ENCODE data around the gene PHYHIPL. TPM values are rescaled to one million over a fixed set of nuclear protein-coding genes. Genes with fewer than 3 reads are reported as not detected.

PHYHIPL gene
- total RNA-seq = not detected

DNA sequence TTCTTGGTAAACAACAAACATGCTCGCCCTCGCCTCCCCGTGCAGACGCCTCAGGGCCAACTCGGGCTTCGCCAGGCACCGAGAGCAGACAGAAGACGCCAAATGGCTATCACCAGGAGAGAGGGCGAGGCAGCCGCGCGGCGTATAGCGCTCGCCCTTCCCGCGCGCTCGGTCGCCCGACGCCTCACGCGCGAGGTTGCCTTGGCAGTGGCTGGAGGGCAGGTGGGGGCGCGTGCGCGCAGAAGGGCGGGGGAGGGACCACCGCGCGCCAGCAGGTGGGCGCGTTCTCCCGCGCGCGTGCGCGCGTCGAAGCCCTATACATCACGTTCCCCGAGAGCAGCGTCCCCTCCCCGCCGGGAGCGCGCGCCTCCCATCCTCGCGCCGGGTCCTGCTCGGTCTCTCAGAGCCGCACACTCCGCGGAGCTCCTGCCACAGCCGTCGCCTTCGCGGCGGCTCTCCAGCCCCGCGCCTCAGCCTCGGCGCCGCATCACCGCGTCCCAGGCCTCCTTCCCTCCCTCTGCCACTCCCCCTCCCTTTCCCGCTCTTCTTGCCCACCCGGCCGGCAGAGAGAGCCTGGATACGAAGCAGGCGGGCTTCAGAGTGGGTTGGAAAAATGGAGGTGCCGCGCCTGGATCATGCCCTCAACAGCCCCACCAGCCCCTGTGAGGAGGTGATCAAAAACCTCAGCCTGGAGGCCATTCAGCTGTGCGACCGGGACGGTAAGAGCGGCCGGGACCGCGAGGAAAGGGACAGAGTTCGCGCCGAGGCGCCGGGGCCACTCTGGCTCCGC, at the start of gene PHYHIPL:
Gene PHYHIPL (plus strand): TSS at position 403 of the 790 bp plus-strand sequence. CDS start 211 bp downstream, at position 614.
- DNase-seq = no peak

DNA sequence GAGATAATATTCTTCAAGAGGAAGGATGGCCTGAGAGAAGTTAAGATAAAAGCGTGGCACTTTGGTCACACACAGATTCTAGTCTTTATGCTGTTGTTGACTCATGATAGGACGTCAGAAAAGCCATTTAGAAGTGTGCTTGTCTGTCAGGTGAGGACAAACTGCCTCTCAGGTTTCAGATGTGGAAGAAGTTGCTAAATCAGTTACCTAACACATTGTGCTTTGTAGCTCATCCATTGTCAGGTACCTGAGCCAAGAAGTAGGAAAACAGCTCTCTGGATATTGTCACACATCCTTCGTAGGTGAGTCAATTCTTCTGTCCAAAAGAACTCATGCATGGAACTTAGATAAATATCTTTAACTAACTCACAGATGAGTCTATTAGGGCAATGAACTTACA, 49.5 kb upstream of the PHYHIPL start:
- DNase-seq = no peak

DNA sequence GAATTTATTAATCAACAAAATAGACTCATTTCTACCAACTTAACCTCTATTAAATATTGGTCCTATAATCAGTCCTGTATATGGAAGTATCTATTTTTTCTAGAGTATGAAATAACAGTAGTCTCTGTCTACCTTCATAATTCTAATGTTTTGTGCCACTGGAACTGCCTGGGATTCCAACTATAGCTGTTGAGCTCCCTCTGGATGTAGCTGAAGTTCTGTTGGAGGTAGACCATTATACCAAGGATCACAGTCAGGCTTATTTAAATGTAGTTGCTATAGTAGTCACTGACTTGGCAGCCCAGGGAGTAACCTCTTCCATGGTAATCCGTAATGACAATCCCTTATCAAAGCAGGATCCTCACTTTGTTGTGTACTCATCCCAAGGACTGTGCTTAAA, 48.5 kb upstream of the PHYHIPL start:
- no peak for DNase-seq

DNA sequence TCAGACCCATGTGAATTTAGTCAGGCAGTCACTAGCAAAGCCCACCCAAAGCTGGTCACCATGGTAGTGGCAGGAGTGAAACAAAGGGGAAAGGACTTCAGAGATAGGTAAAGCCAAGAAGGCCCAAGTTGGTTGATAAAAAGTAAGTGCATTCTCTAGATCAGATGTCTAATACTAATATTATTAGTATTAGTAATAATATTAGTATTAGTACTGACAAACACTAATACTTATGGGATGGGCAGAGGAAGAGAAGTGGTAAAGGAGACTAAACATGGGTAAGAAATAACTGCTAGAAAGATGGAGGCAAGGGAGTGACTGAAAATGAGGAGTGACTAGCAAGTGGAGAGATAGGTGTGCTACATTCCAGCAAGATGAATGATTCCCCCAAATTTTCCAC, 46.6 kb upstream of the PHYHIPL start:
- DNase-seq = no peak

DNA sequence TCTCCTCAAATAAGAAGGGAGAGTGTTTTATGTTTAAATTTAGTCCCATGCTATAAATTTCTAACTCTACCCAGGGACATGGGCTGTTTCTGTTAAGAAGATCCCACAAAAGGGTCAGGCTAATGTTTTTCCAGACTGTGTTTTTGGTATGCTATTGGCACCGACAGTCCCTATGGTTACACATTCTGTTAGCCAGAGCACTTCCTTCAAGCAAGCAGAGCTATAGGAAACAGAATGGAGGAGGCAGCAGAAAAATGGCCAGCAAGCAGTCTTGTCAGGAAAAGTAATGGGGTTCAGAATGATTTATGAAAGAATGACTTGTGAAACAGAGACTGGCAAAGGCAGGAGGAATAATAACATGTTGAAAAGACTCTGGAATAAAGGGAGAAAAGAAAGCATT, 44.8 kb upstream of the PHYHIPL start:
- no peak for DNase-seq

DNA sequence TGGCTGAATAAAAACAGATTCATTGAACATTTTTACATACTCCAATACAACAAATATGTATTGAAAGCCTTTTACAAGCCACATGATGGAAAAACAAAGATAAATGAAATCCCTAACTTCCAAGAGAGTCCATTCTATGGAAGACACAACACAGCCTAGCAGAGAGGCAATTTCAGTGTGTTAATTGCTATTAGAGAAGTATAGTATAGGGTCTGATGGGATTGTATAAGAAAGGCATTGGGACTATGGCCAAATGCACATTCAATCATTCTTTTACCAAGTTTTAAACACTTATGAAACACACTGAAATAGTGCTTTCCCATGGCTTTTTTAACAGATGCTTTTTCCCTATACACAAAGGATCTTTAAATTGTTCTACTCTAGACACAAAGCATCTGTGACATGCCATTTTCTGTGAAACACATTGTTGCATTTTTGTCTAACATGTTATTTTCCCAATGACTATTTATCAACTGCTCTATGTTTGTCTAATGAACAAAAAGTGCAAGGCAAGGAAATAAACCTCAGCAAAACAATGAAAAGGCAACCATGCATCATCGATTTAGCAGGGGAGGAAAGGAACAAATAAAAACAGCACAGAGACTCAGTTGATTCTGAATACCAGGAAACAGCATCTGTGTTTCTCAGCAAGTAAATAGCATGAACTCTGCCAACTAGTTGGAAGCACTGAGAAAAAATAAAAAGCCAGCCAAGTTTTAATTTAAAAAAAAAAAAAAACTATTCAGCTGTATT, 42.4 kb upstream of the PHYHIPL start:
- no peak for DNase-seq

DNA sequence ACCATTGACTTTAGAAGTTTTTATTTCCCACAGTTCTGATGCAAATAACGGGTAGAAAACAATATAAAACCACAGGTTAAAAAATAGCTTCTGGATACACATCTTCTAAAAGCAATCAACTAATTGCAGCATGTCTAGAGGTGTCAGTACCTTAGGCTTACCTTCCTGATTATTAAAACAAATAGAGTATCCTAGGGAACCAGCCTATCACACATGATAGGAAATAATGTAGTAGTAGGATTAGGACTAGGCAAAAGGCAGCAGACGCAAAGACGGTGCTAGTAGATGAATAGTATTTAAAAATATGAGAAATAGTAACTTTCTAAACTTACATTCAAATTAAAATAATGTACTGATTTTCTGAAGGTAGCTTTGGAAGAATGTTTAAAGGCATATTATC, 41.7 kb upstream of the PHYHIPL start:
- DNase-seq = no peak

DNA sequence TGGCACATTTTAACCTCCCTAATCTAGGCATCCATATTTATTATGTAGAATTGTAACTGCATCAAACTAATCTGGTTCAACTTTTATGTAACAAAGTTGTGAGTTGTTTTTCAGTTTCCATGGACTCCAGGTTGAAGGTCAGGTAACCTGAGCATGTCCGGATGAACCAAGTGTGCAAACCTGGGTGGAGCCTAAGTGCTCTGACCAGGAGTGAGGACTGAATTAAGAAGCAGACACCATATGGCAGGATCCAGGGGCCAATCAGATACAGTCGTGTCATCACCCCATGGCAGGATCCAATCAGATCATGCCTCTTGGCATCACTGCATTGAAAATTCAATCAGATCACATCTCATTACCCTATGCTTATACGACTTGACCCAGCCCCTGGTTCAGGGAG, 41.2 kb upstream of the PHYHIPL start:
- DNase-seq = no peak

DNA sequence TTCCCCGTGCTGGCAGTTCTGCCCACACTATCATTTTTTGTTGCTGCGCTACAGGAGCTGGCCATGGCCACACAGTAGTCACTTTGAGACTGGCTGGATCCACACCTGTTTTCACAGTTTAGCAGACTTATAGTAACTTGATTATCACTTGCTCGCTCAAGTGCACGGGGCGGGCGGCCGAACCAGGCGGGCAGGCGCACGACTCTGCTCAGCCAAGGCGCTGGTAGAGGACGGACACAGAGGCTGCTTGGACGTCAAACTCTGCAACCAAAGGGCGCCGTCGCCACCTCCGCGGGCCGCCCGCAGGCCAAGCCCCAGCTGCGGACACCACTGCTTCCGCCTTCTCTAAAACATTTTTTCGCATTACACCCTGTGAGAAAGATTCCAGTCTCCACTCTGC, 38.4 kb upstream of the PHYHIPL start:
- no peak for DNase-seq

DNA sequence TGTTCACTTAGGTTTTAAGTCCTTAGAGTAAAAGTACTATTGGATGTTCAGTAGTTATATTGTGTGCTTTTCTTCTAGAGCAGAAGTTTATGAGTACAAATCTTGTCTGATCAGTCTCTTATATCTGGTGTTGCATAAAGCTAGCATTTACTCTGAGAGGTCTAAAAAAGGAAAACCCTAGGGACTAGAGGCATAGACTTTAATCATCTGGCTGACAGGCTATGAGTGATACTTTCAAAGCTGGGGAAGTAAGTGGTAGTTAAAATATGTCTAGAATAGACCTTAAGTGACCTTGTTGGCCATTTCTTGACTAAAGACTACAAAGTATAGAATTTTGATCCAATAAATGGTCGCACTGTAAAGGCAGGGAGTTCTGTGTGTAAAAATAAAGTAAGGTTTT, 32.9 kb upstream of the PHYHIPL start:
- DNase-seq = no peak

DNA sequence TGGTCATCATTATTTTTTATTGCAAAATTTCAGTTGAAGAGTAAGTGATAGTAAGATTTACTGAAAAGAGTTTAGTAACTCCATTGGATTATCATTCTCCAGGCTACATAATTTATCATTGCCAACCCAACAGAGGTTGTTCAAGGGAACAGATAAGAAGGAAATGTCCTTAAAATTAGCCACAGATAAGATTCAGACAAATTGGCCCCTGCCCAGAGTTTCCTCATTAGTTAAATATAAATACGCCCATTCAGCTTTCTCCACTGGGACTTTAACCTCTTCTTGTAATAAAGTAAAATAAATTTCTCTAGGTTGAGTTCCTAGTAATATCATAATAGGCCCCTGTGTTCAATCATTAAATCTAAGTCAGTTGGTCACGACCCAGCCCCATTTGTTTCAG, 27.7 kb upstream of the PHYHIPL start:
- DNase-seq = no peak

DNA sequence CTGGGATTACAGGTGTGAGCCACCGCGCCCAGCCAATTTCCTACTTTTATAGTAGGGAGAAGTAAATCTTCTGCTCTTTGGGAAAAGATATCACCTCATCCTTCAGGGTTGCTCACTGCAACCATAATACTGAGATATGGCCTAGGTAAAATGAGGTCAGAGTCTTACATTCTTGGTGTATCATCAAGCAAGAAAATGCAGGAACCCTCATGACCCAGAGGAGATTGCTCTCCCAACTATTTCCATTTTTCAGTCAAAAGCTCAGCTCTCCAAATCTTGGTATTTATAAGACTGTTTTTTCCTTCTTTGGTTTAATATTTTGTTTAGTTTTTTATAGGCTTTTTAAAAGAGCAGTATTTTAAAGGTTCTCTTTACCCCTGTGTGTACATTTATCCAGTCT, 20.9 kb upstream of the PHYHIPL start:
- no peak for DNase-seq

DNA sequence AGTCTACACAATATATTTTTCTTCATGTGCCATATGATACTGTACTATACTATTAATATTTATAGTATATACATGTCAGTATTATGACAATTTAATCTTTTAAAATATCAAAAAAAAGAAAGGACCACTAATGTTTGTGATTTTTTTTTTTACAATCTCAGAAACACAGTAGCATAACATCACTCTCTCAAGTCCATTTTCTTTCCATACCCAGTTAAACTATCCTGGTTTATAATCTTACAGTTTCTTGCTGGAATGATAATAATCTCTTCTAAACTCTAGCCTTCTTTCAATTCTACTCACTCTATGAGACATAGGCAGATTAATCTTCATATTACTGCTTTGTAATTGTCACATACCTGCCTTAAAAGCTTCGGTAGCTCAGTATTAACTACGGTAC, 8.9 kb upstream of the PHYHIPL start:
- no peak for DNase-seq

DNA sequence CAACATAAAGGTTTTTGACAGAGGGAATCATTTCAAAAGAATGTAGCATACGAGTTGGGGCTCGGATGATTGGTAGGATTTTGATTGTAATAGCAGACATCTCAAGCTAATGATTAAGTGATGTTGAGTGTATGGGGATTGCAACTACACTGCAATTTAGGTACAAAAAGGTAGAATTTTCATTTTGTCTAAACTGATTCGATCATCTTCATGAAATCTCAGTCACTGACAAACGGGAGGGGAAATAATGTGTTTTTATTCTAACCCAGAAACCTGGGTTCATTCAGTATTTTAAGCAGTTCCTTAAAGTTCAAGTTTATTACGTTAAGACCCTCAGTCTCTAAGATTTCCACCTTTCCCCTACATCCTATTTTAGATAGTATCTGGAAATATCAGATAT, 3.9 kb upstream of the PHYHIPL start:
- DNase-seq = no peak

DNA sequence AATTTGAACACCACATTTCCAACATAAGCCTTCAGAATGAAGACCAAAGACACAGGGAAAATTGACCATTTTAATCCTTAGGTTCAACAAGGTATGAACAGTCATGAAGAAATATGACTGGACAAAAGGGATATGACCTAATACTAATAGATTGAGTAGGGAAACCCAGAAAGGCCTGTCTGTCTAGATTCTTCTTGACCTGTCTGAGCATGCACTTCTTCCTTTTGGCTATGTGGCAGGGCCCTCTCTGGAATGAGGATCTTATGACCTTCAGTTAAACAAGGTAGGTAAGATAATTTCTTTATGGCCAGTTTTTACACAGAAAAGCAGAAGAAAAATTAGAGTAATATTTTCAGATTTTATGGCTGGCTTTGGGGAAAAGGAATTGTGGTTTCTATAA, 3.0 kb upstream of the PHYHIPL start:
- DNase-seq = no peak

DNA sequence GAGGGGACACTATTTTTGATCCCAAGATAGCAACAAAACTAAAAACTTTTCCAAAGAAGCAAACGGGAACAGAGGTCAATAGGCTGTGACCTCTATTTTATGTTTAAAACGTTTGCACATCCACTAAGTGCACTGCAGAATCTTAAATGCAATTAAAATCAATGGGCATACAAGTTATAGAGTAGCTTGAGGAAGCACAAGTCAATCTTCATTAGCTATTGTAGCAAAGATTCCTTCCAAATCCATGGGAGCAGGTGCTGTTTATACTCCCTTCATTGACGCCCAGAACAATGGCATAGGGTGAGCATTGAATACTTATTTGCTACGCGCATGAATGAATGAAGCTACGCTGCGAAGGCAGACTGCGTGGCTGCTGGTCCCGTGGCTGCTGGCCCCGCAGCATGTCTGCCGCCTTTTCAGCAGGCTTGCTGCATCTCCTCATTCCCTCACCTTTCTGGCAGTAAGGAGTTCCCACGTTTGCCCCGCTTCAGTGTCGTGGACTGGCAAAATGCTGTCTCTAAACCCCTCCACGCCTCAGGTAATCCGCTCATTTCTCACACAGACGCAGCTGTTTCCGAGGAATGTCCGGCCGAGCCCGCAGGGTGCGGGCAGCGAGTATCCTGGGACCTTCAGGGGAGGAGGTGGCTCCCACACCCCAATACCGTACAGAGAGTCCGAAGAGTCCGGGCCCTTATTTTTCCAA, 754 bp upstream of the PHYHIPL start:
- DNase-seq = no peak

DNA sequence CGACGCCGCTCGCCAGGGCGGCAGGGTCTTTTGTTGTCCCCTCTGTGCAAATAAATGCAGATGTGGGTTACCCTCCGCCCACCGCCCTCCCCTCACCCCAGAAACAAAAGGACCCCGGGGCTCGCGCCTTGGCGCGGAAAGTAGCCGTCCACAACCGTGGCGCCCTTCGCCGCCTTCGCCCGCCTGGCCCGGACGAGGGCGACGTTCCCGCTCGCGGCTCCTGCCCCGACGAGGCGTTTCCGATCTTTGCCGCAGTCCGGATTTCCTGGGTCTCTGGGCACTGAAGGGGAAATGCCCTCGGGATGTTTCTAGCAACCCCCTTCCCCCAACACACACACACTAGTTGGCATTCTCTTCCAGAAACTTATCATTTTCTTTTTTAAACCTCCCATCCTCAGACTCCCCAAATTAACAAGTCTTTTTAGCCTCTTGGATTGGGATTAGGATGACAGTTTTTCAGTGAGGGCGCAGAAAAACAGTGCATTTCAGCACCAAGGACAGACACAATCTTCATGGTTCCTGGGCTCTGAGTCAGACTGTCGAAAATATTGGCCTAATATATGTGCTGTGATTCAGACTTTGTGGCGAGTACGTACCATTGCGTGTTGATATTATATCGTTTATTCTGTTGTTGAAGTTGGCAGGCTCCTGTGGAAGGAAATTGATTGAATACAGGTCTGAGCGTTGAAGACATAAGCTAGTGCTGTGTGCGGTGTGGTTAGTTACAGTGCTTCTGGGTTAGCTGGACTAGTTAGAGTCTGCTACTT, 771 bp downstream of the PHYHIPL start:
- DNase-seq = no peak

DNA sequence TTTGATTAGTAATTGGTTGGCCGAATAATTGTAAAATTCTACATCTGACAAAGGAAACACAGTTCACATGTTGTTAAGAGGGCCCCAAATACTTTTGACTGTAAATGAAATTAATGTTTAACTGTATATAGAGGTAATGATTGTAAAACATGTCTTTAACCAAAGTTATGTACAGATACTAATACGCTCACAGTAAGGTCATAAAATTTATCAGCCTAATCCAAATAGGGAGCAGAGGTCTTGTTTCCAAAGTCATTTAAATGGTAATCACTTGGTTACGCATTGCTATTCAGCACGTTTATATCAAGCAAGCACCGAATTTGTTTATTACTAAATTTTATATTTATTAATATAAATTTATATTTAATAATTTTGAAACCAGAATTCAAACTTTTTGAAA, 1.4 kb downstream of the PHYHIPL start:
- no peak for DNase-seq

DNA sequence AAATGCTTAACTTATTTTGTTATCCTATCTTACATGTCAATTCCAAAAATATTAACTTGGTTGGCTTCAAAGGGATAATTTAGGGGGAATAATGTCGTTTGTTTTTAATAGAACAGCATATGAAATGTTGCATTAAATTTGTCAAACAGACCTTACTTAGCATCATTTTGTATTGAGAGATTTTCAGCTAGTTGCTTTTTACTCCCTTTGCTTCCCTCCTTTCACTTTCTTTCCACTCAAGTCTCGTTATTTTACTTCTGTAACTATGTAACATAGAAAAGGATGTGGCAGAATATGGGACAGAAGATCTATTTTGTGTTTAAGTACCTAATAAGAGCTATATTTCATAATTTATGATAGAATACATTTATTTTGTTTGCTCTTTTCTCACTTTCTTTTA, 2.6 kb downstream of the PHYHIPL start:
- DNase-seq = no peak

DNA sequence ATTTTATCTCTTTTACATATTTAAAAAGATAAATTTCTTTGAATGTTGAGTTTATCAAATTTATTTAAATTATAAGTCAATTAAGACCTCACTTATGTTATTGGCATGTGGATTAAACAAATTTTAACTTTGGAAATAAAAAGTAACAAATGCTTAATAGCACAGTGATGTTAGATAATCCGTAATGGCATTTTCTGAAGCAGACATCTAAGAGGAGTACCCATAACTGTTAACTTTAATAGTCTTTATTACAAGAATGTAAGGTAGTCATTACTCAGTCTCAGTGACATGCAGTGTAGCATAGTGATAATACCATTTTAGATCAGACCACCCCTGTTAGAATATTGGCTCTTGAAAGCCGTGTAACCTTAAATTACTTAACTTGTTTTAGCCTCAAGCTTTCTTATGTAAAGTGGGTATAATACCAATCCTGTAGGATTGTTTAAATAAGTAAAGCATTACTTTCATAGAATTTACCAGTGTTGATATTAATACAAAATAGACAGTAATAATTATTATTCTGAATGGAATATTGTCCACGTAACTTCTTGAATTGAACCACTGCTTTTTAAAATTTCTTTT, 4.3 kb downstream of the PHYHIPL start:
- no peak for DNase-seq

DNA sequence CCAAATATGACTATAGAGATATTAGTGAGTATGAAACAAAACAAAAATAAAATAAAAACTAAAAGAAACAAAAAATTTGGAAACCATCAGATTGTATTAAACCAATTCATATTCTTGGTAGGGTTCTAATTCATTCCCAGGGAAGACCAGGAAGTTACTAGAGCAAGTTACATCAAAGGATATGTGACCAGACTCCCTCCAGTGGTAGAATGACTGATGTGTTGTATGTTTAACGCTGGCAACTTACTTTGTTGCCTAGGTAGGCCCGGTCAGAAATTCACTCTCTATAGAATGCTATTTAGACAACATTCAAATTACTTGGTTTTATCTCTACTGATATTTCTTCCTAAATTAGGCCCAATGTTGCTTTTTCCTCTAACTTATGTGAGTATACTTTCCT, 5.2 kb downstream of the PHYHIPL start:
- no peak for DNase-seq

DNA sequence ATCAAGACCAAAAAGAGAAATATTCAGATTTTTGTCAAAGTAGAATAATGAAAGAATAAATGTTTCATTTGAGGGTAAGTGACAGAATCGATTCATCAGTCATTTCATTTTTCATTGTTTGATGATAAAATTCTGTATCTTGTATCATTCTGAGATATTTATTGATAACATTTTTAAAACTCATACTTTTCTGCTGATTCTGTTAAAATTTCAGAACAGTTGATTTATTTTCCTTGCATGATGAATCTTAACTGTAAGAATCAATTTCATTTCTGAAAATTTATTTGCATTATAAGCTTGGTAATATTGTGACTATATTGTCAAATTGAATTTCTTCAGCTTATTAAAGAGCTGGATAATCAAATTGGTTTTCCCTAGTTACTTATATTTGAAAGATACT, 13.9 kb downstream of the PHYHIPL start:
- DNase-seq = no peak

Measured in effector CD4-positive, alpha-beta T cell (primary cell).